ELF-1 (cell line): ENCODE results near the gene RWDD2A.

Experiments
- DNase-seq: peaks from one replicate; pipeline ENCODE4 v3.0.0-alpha.2; 2016; ENCODE audit warnings: low read depth, low spot score

The RWDD2A gene

GRCh38 chr6:83198486-83199172 lies 5.5 kb downstream of the RWDD2A start:
- no peak for DNase-seq

DNA sequence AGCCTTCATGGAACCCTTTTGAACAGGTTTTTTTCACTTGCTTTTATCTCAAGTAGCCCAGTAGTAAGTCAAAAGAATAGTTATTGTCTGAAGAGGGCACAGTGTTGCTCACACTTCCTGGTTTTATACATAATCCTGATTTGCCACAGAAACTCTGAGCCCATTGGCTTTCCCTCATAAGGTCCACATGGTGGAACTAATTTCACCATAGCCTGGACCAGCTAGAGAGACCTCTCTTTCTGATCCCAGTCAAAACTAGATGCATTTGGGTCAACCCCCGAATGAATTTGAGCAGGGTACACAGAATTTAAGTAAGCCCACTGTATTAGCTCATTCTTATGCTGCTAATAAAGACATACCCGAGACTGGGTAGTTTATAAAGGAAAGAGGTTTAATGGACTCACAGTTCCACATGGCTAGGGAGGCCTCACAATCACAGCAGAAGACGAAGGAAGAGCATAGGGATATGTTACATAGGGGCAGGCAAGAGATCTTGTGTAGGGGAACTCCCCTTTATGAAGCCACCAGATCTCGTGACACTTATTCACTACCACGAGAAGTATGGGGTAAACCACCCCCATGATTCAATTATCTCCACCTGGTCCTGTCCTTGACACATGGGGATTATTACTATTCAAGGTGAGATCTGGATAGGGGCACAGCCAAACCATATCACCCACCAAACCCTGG lies 6.2 kb downstream of the RWDD2A start:
- DNase-seq = no peak

DNA sequence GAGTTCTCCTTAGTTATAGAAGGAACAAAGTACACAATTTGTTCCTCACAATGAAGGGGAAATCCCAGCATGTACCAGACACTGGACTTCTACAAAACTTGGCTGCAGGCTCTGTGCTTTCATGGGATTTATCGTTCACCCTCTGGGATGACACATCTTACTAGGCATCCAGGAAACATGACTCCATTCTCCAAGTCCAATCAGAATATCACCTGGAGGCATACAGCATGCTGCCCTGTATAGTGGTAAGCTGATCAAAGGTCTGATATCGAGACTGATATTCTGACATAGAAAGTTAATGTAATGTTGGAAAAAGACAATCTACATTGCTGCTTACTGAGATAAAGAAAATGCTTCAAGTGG lies 6.7 kb downstream of the RWDD2A start:
- DNase-seq = no peak

DNA sequence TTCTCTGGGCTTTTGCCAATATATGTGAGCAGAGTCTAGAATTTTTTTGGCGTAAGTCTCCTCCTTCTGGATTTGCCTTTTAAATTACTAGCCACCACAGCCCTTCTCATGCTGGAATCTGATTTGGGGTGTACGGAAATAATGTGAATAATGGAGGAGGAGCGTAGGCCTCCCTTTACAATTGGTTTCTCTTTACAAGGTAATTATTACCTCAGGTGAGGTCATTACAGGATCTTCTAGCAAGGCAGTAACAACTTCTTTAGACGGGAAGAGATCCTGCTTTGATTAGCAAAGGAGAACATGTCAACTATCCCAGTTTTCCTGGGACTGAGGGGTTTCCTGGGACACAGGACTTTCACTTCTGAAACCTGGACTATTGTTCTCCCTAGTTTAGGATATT lies 8.9 kb downstream of the RWDD2A start:
- no peak for DNase-seq

DNA sequence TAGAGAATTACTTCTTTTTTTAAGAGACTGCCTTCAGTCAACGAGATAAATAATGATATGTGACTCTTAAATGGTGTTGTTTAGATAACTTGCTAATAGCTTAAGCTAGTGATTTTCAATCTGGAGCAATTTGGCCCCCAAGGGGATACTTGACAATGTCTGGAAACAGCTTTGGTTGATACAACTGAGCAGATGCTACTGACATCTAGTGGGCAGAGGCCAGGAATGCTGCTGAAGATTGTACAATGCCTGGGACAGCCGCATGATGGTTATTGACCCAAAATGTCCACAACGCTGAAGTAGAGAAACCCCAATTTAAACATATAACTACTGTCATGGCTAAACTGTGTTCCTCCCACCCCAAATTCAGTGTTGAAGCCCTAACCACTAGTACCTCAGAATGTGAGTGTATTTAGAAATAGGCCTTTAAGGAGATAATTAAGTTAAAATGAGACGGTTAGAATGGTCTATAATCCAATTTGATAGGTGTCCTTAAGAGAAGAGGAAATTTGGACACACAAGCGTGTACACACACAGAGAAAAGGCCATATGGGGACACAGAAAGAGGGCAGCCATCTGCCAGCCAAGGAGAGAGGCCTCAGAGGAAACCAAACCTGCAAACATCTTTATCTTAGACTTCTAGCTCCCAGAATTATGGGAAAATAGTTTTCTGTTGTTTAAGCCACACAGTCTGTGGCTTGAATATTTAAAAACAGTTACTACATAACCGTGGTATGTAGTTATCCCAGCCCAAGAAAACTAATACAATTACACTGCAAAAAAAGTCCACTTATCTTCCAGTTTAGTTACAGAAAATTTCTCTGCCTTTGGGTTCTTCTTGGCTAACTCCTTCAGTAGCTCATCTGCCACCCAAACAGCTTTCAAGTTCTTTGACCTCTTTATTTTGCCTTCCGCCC lies 22.2 kb downstream of the RWDD2A start:
- peak; percentile 28 for DNase-seq

- no peak for DNase-seq
Measured at GRCh38 chr6:83216806-83217205, 23.6 kb downstream of the RWDD2A start.

DNA sequence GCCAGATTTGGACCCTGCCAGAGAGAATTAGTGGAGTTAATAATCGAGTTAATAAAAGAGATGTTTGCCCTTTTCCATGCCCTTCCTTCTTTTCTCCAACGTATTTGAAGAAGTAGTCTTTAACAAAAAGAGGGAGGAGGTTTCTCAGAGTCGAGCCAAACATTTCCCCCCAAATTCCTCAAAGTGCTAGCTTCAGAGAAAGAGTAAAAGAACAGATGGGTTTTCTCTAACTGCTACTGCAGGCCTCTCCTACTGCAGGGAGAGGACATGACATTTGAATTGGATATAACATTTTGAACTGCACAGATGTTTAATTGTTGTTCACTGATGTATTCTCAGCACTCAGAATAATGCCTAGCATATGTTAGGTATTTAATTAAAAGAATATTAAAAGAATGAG lies 25.5 kb downstream of the RWDD2A start:
- no peak for DNase-seq

GRCh38 chr6:83220121-83220520 lies 27.0 kb downstream of the RWDD2A start:
- no peak for DNase-seq

DNA sequence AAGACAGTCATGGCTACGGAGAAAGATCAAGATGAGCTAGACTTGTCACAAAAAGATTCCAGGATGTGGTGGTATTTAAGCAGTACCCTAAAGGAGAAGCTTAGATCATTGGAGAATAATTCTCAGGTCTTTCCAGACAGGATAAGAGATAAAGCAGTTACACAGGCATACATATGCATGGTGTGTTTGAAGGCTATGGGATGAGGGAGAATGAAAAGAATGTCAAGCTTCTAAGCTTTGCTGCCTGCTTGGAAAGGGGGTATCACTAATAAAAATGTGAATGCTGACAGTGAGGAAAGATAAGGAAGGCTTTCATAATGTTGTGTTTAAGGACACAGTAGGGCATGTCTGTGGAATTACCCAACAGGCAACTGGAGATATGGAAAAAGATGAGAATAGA lies 28.1 kb downstream of the RWDD2A start:
- peak; percentile 13 for DNase-seq

DNA sequence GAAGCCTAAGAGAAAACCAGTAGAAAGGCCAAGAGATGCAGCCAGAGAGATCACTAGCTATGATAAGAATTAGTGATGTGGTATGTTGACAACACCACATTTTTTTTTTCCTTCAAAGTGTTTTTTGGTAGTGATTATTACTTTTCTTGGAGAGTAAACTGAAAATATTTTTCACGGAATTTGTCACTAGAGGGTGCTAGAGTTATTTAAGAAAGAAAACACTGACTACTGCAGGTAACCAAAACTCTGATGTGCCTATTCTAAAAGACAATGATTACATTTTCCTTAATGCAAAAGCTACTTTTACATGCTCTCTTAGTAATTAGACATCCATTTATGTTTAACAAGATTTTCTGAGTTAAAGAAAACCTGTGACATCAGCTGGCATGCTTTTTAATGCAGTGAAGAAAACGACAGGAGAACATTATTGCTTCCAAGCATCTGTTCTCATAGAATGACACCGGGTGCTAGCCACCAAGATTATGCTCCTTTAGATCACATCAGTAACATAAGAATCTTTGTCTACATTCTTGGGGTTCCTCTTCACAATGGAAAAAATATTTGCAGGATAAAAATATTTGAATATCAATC lies 28.8 kb downstream of the RWDD2A start:
- no peak for DNase-seq

DNA sequence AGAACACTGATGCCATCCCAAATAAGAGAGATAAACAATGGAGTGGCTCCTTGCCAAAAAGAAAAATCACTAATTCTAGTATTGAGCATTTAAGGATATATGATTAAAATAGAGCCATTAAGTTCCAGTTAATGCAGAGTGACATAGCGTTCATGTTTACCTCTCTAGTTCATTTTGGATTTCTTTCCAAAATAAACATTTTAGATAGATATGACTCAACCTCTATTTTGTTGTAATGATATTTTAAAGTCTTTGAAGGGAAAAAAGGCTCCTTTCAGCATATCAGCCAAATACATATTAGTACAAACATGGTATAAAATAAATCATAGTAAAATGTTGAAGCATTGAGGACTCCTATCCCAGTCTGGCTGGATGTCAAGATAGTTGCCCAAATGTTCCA lies 33.4 kb downstream of the RWDD2A start:
- no peak for DNase-seq

GRCh38 chr6:83231146-83231545 lies 38.0 kb downstream of the RWDD2A start:
- DNase-seq = no peak

DNA sequence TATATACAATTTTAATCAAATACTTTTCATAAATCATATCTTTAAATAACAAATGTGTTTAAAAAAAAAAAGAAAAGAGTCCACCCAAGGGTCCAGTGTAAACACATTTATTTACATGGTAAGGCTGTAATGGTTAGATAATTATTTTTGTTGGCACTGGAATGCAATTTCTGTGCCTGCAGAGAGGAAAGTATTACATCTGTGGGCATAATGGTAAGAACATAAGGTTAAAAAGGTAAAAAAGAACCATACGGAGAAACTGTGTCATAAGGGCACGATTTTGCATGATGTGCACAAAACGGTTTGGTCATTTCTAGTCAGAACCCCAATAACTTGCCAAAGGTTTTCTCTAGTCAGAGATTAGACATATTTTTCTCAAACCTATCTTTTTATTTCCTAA lies 54.3 kb downstream of the RWDD2A start:
- no peak for DNase-seq
